Naive thymus-derived CD4-positive, alpha-beta T cell (primary cell): ENCODE data around the gene FAM98C. TPM values are rescaled to one million over a fixed set of nuclear protein-coding genes. Genes with fewer than 3 reads are reported as not detected.

Experiments used
- ATAC-seq: fragments of 150-1000 bp; cut with Tn5 transposase; 2 replicates; pipeline ENCODE4 v1.10.0; 2021; ENCODE audit warnings: mild to moderate bottlenecking, moderate library complexity
- CTCF ChIA-PET: fragments of 350-600 bp; sonication (Branson Sonifier 250); formaldehyde crosslinking; loops from one replicate; lab custom pipeline; 2021; ENCODE audit warnings: antibody characterized with exemption; lab: Charles Lee
- POLR2A ChIA-PET: fragments of 350-600 bp; sonication (Branson Sonifier 250); formaldehyde crosslinking; loops from one replicate; lab custom pipeline; 2021; ENCODE audit warnings: antibody characterized with exemption, inconsistent platforms; lab: Charles Lee
- DNase-seq, 9 donors: peaks; one replicate each; pipeline versions ENCODE4 v3.0.0 to v3.0.0-alpha.2; 2020 to 2022; ENCODE audit warnings: mixed read lengths in 1 of 9
- H3K27ac ChIP-seq: one replicate; pipeline ENCODE4 v1.7.0; 2013; ENCODE audit warnings: mild to moderate bottlenecking, low read depth, low read length, moderate library complexity
- H3K27me3 ChIP-seq, 2 donors: one replicate each; pipeline ENCODE4 v1.7.0; 2013; ENCODE audit warnings: low read length in 2 of 2, mild to moderate bottlenecking in 2 of 2, moderate library complexity in 2 of 2; ENCODE audit not compliant: control insufficient read depth in 2 of 2, insufficient read depth in 2 of 2
- H3K36me3 ChIP-seq, 3 experiments: 1 replicate in 2 of 3; 2 replicates in 1 of 3; pipeline ENCODE4 v1.7.0; 2013; ENCODE audit warnings: low read length in 3 of 3, mild to moderate bottlenecking in 3 of 3, moderate library complexity in 1 of 3; ENCODE audit not compliant: insufficient read depth in 3 of 3, control insufficient read depth in 2 of 3
- H3K4me1 ChIP-seq, 2 donors: one replicate each; pipeline ENCODE4 v1.7.0; 2013; ENCODE audit warnings: low read length in 2 of 2, mild to moderate bottlenecking in 2 of 2, moderate library complexity in 1 of 2; ENCODE audit not compliant: control insufficient read depth in 2 of 2, insufficient read depth in 2 of 2
- H3K4me3 ChIP-seq: 2 replicates; pipeline ENCODE4 v1.7.0; 2013; ENCODE audit warnings: mild to moderate bottlenecking, low read length
- H3K9me3 ChIP-seq, 3 experiments: 1 replicate in 2 of 3; 2 replicates in 1 of 3; pipeline ENCODE4 v1.7.0; 2013; ENCODE audit warnings: low read length in 3 of 3; ENCODE audit not compliant: control insufficient read depth in 2 of 3
- H3K27ac Mint-ChIP-seq, 9 donors: one replicate each; pipeline ENCODE4 v1.8.0; 2020 to 2022; ENCODE audit warnings: mixed read lengths in 9 of 9, mild to moderate bottlenecking in 8 of 9, moderate library complexity in 5 of 9, inconsistent platforms in 2 of 9
- H3K27me3 Mint-ChIP-seq, 5 donors: one replicate each; pipeline ENCODE4 v1.8.0; 2021 to 2022; ENCODE audit warnings: mixed read lengths in 5 of 5, mild to moderate bottlenecking in 1 of 5
- H3K36me3 Mint-ChIP-seq, 5 donors: one replicate each; pipeline ENCODE4 v1.8.0; 2020 to 2022; ENCODE audit warnings: mixed read lengths in 5 of 5, mild to moderate bottlenecking in 3 of 5, inconsistent platforms in 1 of 5
- H3K4me1 Mint-ChIP-seq, 7 donors: one replicate each; pipeline ENCODE4 v1.8.0; 2020 to 2022; ENCODE audit warnings: mixed read lengths in 7 of 7, mild to moderate bottlenecking in 3 of 7, inconsistent platforms in 1 of 7
- H3K4me3 Mint-ChIP-seq, 10 donors: one replicate each; pipeline ENCODE4 v1.8.0; 2020 to 2022; ENCODE audit warnings: mild to moderate bottlenecking in 10 of 10, mixed read lengths in 10 of 10, moderate library complexity in 6 of 10, inconsistent platforms in 2 of 10
- H3K9me3 Mint-ChIP-seq, 11 donors: one replicate each; pipeline ENCODE4 v1.8.0; 2020 to 2022; ENCODE audit warnings: mixed read lengths in 11 of 11, mild to moderate bottlenecking in 4 of 11, inconsistent platforms in 1 of 11, moderate library complexity in 1 of 11
- intact Hi-C, 2 donors: fragments of 100-400 bp; cut with micrococcal nuclease; formaldehyde crosslinking; loops; one replicate each; pipeline ENCODE4 v1.15.1; 2023
- polyA plus RNA-seq, 2 donors: library from polyadenylated mRNA; unstranded; fragments of 300-500 nt; fragmentation: Illumina TruSeq; gene quantifications; one replicate each; pipeline ENCODE4 v1.2.3, GENCODE V29; 2021
- total RNA-seq, 6 experiments: library from RNA in 5 of 6; stranded (reverse) in 5 of 6; gene quantifications; 1 replicate in 5 of 6; 2 replicates in 1 of 6; pipeline ENCODE4 v1.2.3 and lab custom pipeline; 2021 to 2026

Gene FAM98C
- total and polyA plus RNA-seq, 7 experiments from 2014 or later, result 16.2 to 56.5 (median 35.9) TPM

DNA sequence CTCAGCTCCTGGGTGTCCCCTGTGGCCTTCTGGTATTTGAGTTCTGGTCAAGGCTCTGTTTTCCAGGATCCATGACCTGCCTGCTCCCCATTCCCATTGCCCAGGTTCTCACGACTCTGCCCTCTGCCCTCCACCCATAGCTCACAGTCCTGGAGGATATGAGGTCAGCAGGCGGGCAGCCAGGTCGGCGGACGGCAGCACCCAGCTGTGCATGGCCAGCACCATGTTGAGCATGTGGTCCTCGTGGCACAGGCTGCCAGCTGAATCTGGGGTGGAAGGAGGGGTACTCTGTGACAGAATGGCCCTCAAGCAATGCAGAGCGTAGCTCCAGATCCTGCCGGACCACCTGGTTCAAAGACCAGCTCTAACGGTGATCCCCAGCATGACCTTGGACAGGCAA lies 18.0 kb downstream of the FAM98C start:
- Mint-ChIP-seq H3K27me3 (peaks cover 0 to 4% (median 2%) of the 10 kb centered on the region in 5 donors), H3K4me3 (no peak overlapping the region), H3K4me1 (peaks cover 21 to 27% (median 26%) of the 10 kb centered on the region in 7 donors), H3K9me3 (no peaks in the 10 kb centered on the region), H3K36me3 (no peaks in the 10 kb centered on the region), H3K27ac (no peak overlapping the region)
- Histone ChIP-seq H3K36me3 (no peaks in the 10 kb centered on the region), H3K27me3 (no peaks in the 10 kb centered on the region), H3K9me3 (no peaks in the 10 kb centered on the region), H3K4me3 (no peak overlapping the region), H3K27ac (no peak overlapping the region), H3K4me1 (peaks cover 12 to 13% of the 10 kb centered on the region in 2 donors)
- intact Hi-C loops, result no loop called here
- DNase-seq, result no peak
- no peak for ATAC-seq
- CTCF ChIA-PET, result no interaction called here
- POLR2A ChIA-PET, result interaction anchor here (1.2 kb wide), 1 partner anchor 17 kb away, joined by 5 read pairs; no protein-coding TSS in a partner anchor

DNA sequence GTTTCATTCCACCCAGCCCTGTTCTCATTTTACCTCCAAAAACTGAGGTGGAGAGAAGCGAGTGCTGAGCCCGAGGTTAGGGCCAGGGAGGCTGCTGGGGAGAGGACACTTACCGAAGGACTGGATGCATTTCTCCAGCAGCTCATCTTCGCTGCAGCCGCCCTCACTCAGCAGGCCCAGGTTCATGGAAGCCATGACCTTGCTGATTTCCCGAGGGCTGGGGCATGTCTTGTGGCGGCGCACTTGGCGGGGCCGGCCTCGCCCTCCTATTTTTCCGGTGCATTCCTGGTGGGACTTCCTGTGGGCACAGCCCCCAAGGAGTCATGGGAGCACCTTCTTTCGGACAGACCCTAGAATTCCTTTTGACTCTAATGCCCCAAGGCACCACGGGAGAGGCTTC lies 19.0 kb downstream of the FAM98C start:
- Histone ChIP-seq H3K27ac (no peak overlapping the region), H3K4me1 (peaks cover 12 to 13% of the 10 kb centered on the region in 2 donors), H3K9me3 (no peaks in the 10 kb centered on the region), H3K4me3 (no peak overlapping the region), H3K27me3 (no peaks in the 10 kb centered on the region), H3K36me3 (no peaks in the 10 kb centered on the region)
- peaks cover 22 to 33% (median 29%) of the 10 kb centered on the region in 7 donors for H3K4me1 Mint-ChIP-seq
- H3K27ac Mint-ChIP-seq, result no peak overlapping the region
- peaks cover 0 to 9% (median 2%) of the 10 kb centered on the region in 5 donors for H3K27me3 Mint-ChIP-seq
- H3K9me3 Mint-ChIP-seq, result no peaks in the 10 kb centered on the region
- no peak overlapping the region for H3K4me3 Mint-ChIP-seq
- ChIA-PET POLR2A (no interaction called here), CTCF (no interaction called here)
- ATAC-seq, result no peak
- DNase-seq, result no peak
- no peaks in the 10 kb centered on the region for H3K36me3 Mint-ChIP-seq
- intact Hi-C loops, result no loop called here

- CTCF ChIA-PET, result no interaction called here
- DNase-seq, result no peak
- Mint-ChIP-seq H3K36me3 (no peaks in the 10 kb centered on the region), H3K27ac (no peak overlapping the region), H3K9me3 (no peaks in the 10 kb centered on the region), H3K4me3 (no peak overlapping the region), H3K27me3 (peaks cover 0 to 9% (median 2%) of the 10 kb centered on the region in 5 donors), H3K4me1 (peaks cover 16 to 27% (median 25%) of the 10 kb centered on the region in 7 donors)
- Histone ChIP-seq H3K27me3 (no peaks in the 10 kb centered on the region), H3K36me3 (no peaks in the 10 kb centered on the region), H3K4me3 (no peak overlapping the region), H3K9me3 (no peaks in the 10 kb centered on the region), H3K27ac (no peak overlapping the region), H3K4me1 (peaks cover 7 to 11% of the 10 kb centered on the region in 2 donors)
- intact Hi-C loops, result no loop called here
- POLR2A ChIA-PET, result no interaction called here
- no peak for ATAC-seq
These were observed 19.5 kb downstream of the FAM98C start for GRCh38 chr19:38422438-38422837.

- no peaks in the 10 kb centered on the region for H3K9me3 Mint-ChIP-seq
- POLR2A ChIA-PET, result no interaction called here
- no peaks in the 10 kb centered on the region for H3K9me3 ChIP-seq
- H3K4me3 ChIP-seq, result no peak overlapping the region
- H3K27me3 ChIP-seq, result no peaks in the 10 kb centered on the region
- no peaks in the 10 kb centered on the region for H3K36me3 Mint-ChIP-seq
- no peaks in the 10 kb centered on the region for H3K36me3 ChIP-seq
- intact Hi-C loops, result no loop called here
- H3K4me1 ChIP-seq, result no peaks in the 10 kb centered on the region
- no peak for DNase-seq
- peaks cover 0 to 12% (median 4%) of the 10 kb centered on the region in 5 donors for H3K27me3 Mint-ChIP-seq
- no peak overlapping the region for H3K4me3 Mint-ChIP-seq
- CTCF ChIA-PET, result no interaction called here
- H3K27ac Mint-ChIP-seq, result no peak overlapping the region
- no peak for ATAC-seq
- H3K4me1 Mint-ChIP-seq, result peaks cover 6 to 18% (median 13%) of the 10 kb centered on the region in 7 donors
- no peak overlapping the region for H3K27ac ChIP-seq
These were observed 21.4 kb downstream of the FAM98C start for GRCh38 chr19:38424272-38424671.

DNA sequence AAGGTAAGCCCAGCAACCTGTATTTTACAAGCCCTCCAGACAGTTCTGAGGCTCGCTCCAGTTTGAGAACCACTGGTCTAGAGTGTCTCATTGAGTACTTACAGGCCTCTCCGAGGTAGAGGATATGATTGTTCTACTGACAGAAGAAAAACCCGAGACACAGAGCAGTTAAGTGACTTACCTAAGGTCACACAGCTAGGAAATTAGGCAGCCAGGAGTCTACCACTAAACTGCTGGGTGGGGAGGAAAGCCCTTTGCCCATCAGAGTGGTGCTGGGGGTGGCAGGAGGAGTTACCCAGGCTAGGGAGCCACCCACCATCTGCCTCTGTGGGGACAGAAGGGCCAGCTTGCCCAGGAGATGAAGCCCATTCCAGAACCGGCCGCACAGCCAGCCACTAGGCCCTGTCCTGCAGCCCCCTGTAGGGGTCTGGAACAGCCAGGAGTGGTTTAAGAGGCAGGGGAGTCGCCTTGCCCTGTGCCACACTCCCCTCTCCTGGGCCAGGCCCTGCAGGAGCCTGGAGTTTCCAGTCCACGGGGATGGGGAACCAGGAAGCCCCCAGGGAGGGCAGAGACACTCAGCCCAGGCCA lies 22.4 kb downstream of the FAM98C start:
- no peak for DNase-seq
- no peaks in the 10 kb centered on the region for H3K36me3 Mint-ChIP-seq
- no peaks in the 10 kb centered on the region for H3K9me3 Mint-ChIP-seq
- peaks cover 6 to 24% (median 16%) of the 10 kb centered on the region in 7 donors for H3K4me1 Mint-ChIP-seq
- H3K4me3 Mint-ChIP-seq, result peak overlapping the region in 4 of 10 donors; percentile 29 to 59 (median 46)
- Histone ChIP-seq H3K27me3 (no peaks in the 10 kb centered on the region), H3K27ac (no peak overlapping the region), H3K4me1 (no peaks in the 10 kb centered on the region), H3K9me3 (no peaks in the 10 kb centered on the region), H3K4me3 (no peak overlapping the region), H3K36me3 (no peaks in the 10 kb centered on the region)
- peak; percentile 15 for ATAC-seq
- H3K27me3 Mint-ChIP-seq, result peaks cover 0 to 12% (median 4%) of the 10 kb centered on the region in 5 donors
- intact Hi-C loops, result no loop called here
- ChIA-PET CTCF (no interaction called here), POLR2A (no interaction called here)
- H3K27ac Mint-ChIP-seq, result peak overlapping the region in 1 of 9 donors; percentile 63

DNA sequence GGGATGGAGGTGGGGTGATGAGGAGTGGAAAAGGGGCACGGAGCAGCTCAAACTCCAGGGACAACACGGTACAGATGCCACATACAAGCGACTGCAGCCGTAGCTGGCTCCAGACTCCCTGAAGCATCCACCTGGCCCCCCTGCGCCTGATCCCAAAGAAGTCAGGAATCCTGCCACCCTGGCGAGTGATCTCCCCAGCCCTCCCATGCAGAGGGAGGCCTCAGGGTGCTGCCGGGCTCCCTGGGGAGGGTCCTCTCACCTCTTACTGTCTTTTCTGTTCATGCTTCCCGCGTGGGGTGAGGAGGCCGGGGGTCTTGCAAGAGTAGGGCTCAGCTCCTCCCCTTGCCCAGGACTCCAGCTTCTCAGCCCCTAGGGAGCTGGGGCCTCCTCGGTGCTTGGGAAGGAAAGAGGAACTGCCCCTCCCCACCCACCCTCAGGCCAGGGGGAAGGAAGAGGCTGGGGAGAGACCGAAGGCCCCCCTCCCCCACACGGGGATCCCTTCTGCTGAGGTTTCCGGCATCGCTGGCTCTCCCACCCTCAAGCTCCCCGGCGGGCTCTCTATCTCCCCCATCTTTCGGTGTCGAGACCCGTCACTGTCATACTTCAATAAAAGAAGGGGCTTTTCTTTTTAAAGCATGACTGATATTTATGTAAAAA lies 23.0 kb downstream of the FAM98C start, which contains the start of gene RASGRP4:
TSS of gene RASGRP4 (minus strand) at position 410 of the 657 bp plus-strand sequence. CDS start at position 282, 128 bp downstream.
- Histone ChIP-seq H3K27me3 (no peaks in the 10 kb centered on the region), H3K27ac (no peak within 1 kb of the TSS), H3K36me3 (no peaks in the 10 kb centered on the region), H3K4me1 (no peaks in the 10 kb centered on the region), H3K4me3 (no peak within 1 kb of the TSS), H3K9me3 (no peaks in the 10 kb centered on the region)
- intact Hi-C loops, result no loop called here
- H3K27me3 Mint-ChIP-seq, result peaks cover 0 to 12% (median 4%) of the 10 kb centered on the region in 5 donors
- ATAC-seq, result peak; percentile 85
- peaks cover 6 to 24% (median 16%) of the 10 kb centered on the region in 7 donors for H3K4me1 Mint-ChIP-seq
- H3K36me3 Mint-ChIP-seq, result no peaks in the 10 kb centered on the region
- H3K4me3 Mint-ChIP-seq, result peak within 1 kb of the TSS in 9 of 10 donors; percentile 29 to 73 (median 61)
- ChIA-PET CTCF (no interaction called here), POLR2A (no interaction called here)
- no peaks in the 10 kb centered on the region for H3K9me3 Mint-ChIP-seq
- DNase-seq, result peak in 4 of 9 donors; percentile 9 to 42 (median 14)
- H3K27ac Mint-ChIP-seq, result peak within 1 kb of the TSS in 3 of 9 donors; percentile 10 to 79 (median 69)
